ENCODE measurements around the gene ATP5F1E. TPM values are rescaled to one million over a fixed set of nuclear protein-coding genes. Genes with fewer than 3 reads are reported as not detected.
A peak's percentile ranks its signal among the peaks of the same experiment; 100 is the strongest.

ATP5F1E gene
- total RNA-seq, 1 donor from 2014 or later, result 17.1 TPM

DNA sequence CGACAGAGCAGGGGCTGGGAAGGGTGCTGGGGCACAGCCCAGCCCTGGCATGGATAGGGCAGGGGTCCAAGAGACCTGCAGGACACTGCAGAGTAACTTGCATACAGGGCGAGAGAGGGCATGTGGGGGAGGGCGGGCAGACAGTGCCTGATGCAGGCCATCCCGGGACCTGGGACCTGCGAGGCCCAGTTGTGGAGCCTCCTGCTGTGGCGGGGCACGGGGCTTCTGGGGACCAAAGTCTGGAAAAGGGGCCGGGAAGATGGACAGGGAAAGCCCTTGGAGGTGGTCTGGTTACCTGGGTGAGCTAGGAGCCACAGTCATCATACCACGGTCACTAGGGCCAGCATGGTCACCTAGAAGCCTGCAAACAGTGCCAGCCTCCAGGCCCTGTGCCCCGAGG, 13.3 kb downstream of the ATP5F1E start:
- FAIRE-seq (no peak), DNase-seq (ENCODE audit: low read depth) (no peak)
- Histone ChIP-seq H3K36me3 (ENCODE audit: control insufficient read depth, insufficient read depth, low read length) (peaks cover 8% of the 10 kb centered on the region), H3K4me3 (ENCODE audit: low read depth, low read length) (no peak overlapping the region), H3K27me3 (ENCODE audit: control insufficient read depth, insufficient read depth, low read length) (no peaks in the 10 kb centered on the region)
- TF ChIP-seq, protein P1, sequence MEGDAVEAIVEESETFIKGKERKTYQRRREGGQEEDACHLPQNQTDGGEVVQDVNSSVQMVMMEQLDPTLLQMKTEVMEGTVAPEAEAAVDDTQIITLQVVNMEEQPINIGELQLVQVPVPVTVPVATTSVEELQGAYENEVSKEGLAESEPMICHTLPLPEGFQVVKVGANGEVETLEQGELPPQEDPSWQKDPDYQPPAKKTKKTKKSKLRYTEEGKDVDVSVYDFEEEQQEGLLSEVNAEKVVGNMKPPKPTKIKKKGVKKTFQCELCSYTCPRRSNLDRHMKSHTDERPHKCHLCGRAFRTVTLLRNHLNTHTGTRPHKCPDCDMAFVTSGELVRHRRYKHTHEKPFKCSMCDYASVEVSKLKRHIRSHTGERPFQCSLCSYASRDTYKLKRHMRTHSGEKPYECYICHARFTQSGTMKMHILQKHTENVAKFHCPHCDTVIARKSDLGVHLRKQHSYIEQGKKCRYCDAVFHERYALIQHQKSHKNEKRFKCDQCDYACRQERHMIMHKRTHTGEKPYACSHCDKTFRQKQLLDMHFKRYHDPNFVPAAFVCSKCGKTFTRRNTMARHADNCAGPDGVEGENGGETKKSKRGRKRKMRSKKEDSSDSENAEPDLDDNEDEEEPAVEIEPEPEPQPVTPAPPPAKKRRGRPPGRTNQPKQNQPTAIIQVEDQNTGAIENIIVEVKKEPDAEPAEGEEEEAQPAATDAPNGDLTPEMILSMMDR (IDR thresholded peaks at IDR 0.05; ENCODE audit: insufficient read depth, low read length, severe bottlenecking), result no peak

DNA sequence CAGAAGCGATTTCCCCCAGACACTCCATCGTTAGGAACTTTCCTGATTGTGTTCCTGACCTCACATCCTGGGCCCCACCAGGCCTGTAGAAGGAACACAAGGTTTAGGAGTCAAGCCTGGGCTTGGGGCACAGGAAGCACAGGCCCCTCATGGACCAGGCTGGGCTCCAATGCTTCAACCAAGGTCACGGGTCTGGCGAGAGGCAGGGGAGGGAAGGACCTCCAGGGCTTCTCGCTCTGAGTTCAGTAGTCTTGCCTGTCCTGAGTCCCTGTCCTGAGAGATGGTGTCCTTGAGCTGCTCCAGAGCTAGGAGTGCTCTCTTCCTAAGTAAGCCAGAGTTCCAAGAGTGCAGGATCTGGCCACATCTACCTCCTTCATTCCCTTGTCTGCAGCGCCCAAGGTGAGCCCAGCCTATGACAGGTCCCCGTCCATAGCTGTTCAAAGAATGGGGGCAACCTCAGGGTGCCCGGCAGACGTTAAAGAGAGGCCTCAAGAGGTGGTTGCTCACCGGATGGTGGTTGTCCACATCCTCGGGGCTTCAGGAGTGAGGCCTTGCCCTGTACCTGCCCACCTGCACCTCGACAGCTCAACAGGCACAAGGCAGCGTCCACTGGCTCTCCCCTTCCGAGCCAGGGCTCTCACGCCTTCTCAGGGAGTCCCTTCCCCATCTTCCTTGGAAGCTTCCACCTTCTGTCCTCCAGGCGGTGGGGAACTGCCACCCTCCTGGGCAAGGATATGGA, 14.5 kb downstream of the ATP5F1E start:
- DNase-seq (ENCODE audit: low read depth) (no peak), FAIRE-seq (no peak)
- H3K4me3 ChIP-seq (ENCODE audit: low read depth, low read length), result no peak overlapping the region
- no peaks in the 10 kb centered on the region for H3K36me3 ChIP-seq (ENCODE audit: control insufficient read depth, insufficient read depth, low read length)
- TF ChIP-seq, protein P1 (IDR thresholded peaks at IDR 0.05; ENCODE audit: insufficient read depth, low read length, severe bottlenecking), result no peak
- no peaks in the 10 kb centered on the region for H3K27me3 ChIP-seq (ENCODE audit: control insufficient read depth, insufficient read depth, low read length)

DNA sequence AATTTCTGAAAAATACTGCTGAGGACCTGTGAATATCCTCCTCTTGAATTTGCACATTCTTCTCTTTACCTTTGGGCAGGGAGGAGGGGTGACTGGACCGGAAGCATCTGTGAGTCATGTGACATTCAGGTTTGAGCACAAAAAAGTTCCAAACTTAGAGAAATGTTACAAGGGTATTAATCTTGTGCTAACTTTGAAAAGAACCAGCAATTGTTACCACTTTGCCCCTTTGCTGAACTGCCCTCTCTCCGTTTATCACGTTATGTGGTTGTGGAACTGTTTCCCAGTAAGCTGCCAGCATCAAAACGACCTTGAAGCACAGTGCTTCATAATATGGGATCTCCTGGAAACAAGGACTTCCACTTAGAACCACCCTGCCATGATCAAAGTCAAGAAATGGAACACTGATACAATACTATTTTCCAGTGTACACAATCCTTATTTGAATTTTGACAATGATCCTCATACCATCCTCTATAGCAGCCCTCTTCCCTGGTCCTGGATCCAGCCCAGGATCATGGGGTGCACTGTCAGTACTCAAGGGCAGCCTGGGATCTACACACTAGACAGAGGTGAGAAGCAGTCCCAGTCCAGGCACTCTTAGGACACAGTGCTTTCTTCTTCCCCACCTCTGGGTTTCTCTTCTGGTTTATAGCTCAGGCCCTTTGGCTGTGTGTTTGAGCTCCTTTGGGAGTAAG, 15.2 kb downstream of the ATP5F1E start:
- peak; percentile 43 for DNase-seq (ENCODE audit: low read depth)
- no peak for FAIRE-seq
- H3K4me3 ChIP-seq (ENCODE audit: low read depth, low read length), result no peak overlapping the region
- no peaks in the 10 kb centered on the region for H3K36me3 ChIP-seq (ENCODE audit: control insufficient read depth, insufficient read depth, low read length)
- no peaks in the 10 kb centered on the region for H3K27me3 ChIP-seq (ENCODE audit: control insufficient read depth, insufficient read depth, low read length)
- TF ChIP-seq, protein P1 (IDR thresholded peaks at IDR 0.05; ENCODE audit: insufficient read depth, low read length, severe bottlenecking), result no peak

DNA sequence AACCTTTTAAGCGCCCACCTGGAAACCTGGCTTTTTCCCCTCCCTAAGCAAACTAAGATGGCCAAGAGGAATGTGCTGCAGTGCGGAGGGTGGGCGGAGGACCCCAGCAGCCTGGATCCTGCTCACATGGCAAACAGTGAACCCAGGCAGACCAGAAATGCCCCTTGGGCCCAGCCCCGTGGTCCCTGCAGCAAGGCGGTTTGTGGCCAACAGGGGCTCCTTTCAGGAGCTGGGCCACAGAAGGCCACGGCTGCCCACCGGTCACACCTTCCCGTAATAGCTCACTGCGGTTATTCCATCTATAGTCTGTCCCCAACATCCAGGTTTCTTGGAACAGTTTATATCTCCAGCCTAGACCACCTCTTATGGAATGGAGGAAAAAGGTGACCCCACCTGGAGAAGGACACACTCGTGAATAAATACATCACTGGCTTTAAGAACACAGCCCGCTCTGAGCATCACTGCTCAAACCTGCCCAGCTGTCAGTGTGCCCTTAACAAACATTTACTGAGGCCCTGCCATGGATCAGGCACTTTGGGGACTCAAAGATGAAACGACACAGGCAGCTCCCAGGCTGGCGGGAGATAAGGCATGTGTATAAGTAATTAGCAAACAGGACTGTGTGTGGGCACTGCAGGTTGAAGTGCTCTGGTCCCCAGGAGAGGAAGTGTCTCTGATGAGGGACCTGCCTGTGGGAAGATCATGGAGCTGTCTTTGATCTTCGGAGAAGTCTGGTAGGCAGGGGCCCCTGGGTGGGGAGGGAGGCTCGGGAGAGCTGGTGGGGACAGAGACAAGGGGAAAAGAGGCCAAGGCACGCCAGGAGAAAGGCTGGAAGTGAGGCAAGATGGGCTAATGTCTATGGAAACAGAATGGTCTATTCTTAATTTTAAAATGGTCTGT, 16.1 kb downstream of the ATP5F1E start:
- FAIRE-seq (no peak), DNase-seq (ENCODE audit: low read depth) (no peak)
- Histone ChIP-seq H3K27me3 (ENCODE audit: control insufficient read depth, insufficient read depth, low read length) (no peaks in the 10 kb centered on the region), H3K36me3 (ENCODE audit: control insufficient read depth, insufficient read depth, low read length) (no peaks in the 10 kb centered on the region), H3K4me3 (ENCODE audit: low read depth, low read length) (no peak overlapping the region)
- TF ChIP-seq, protein P1 (IDR thresholded peaks at IDR 0.05; ENCODE audit: insufficient read depth, low read length, severe bottlenecking), result no peak

DNA sequence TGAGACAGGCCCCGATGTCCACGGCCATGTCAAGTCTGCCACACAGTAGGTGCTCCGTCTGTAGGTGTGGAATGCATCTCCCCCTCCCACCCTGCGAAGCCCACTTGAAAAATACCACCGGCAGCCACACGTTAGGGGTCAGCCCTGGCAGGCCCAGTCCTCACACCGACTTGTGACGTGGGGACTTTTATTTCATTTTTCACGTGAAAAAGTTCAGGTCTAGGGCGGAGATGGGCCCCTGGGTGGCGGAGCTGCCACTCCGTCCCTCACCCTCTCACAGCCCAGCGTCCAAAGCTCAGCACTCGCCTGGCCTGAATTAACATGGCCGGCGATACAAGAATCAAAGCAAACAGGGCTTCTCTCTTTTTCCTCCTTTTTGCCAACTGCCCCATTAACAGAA, 16.7 kb downstream of the ATP5F1E start:
- FAIRE-seq (no peak), DNase-seq (ENCODE audit: low read depth) (no peak)
- Histone ChIP-seq H3K36me3 (ENCODE audit: control insufficient read depth, insufficient read depth, low read length) (no peaks in the 10 kb centered on the region), H3K4me3 (ENCODE audit: low read depth, low read length) (no peak overlapping the region), H3K27me3 (ENCODE audit: control insufficient read depth, insufficient read depth, low read length) (no peaks in the 10 kb centered on the region)
- TF ChIP-seq, protein P1 (IDR thresholded peaks at IDR 0.05; ENCODE audit: insufficient read depth, low read length, severe bottlenecking), result no peak
